HepG2 (cell line): ENCODE measurements around the gene TREH. TPM values are rescaled to one million over a fixed set of nuclear protein-coding genes. Genes with fewer than 3 reads are reported as not detected.
"Not testable (repeated sequence)": the region's sequence is repeated elsewhere in the genome, so short reads cannot be mapped to it uniquely, and the experiment has no call there.

Experiments used
- ATAC-seq: fragments of 200-7000 bp; cut with Tn5 transposase; 3 replicates; pipeline ENCODE4 v1.9.1; 2020; ENCODE audit warnings: mild to moderate bottlenecking, moderate library complexity
- BruUV-seq: library from RNA; stranded (reverse); fragments of 400-500 nt; replicated peaks from 2 replicates; lab custom pipeline; 2021; lab: Mats Ljungman, UMichigan
- CTCF ChIA-PET: fragments of 300-600 bp; formaldehyde crosslinking; extraction: SDS; loops from one replicate; lab custom pipeline; 2021; ENCODE audit warnings: low total read pairs, inconsistent platforms, low intra/inter-chr PET ratio; lab: Yijun Ruan, JAX
- POLR2A ChIA-PET: fragments of 350-600 bp; sonication (Branson Sonifier 250); formaldehyde crosslinking; loops from one replicate; lab custom pipeline; 2020; ENCODE audit warnings: antibody characterized with exemption, inconsistent platforms; lab: Yijun Ruan, JAX
- DNase-seq: peaks from one replicate; pipeline ENCODE4 v3.0.0-alpha.2; 2015; ENCODE audit warnings: low spot score
- FAIRE-seq: peaks from 3 replicates; lab custom pipeline; 2011; peaks lifted over from hg19 to GRCh38; lab: Jason Lieb, UNC
- H2AFZ ChIP-seq: one replicate; pipeline ENCODE4 v1.6.1; 2011; ENCODE audit warnings: low read length, inconsistent platforms
- H3K27ac ChIP-seq: fragments of 300-600 bp; 3 replicates; pipeline ENCODE4 v1.8.0; 2011; ENCODE audit warnings: mixed run types, mild to moderate bottlenecking, mixed read lengths, low read length, inconsistent platforms; ENCODE audit not compliant: insufficient read depth; ENCODE audit errors: extremely low read length
- H3K27me3 ChIP-seq, 2 experiments: fragments of 200-600 bp in 1 of 2; 2 replicates in 1 of 2; 3 replicates in 1 of 2; pipeline versions ENCODE4 v1.6.0 to v1.8.0; 2011; ENCODE audit warnings: low read length in 2 of 2, mild to moderate bottlenecking in 2 of 2, moderate library complexity in 2 of 2, inconsistent platforms in 1 of 2; ENCODE audit not compliant: insufficient read depth in 2 of 2, control insufficient read depth in 1 of 2
- H3K36me3 ChIP-seq, 2 experiments: fragments of 200-600 bp in 1 of 2; replicated peaks in 1 of 2; 2 replicates in 1 of 2; 3 replicates in 1 of 2; pipeline versions ENCODE4 v1.5.1 to v1.8.0; 2011; ENCODE audit warnings: low read length in 2 of 2, inconsistent platforms in 1 of 2; ENCODE audit not compliant: insufficient read depth in 2 of 2, control insufficient read depth in 1 of 2
- H3K4me1 ChIP-seq: 2 replicates; pipeline ENCODE4 v1.5.1; 2012; ENCODE audit warnings: low read length, inconsistent platforms; ENCODE audit not compliant: insufficient read depth
- H3K4me2 ChIP-seq: 2 replicates; pipeline ENCODE4 v1.6.0; 2011; ENCODE audit warnings: low read depth, low read length, inconsistent platforms
- H3K4me3 ChIP-seq, 3 experiments: fragments of 200-600 bp in 1 of 3; sonication (generic), shearing (Covaris generic) in 1 of 3; replicated peaks in 1 of 3; 2 replicates each; pipeline ENCODE4 v1.5.1; 2011 to 2016; ENCODE audit warnings: low read length in 3 of 3, inconsistent platforms in 2 of 3, low read depth in 2 of 3, mild to moderate bottlenecking in 2 of 3, control low read depth in 1 of 3, mixed read lengths in 1 of 3; ENCODE audit not compliant: insufficient read depth in 1 of 3
- H3K79me2 ChIP-seq: one replicate; pipeline ENCODE4 v1.6.1; 2011; ENCODE audit warnings: low read length, inconsistent platforms; ENCODE audit not compliant: insufficient read depth
- H3K9ac ChIP-seq: 2 replicates; pipeline ENCODE4 v1.6.0; 2011; ENCODE audit warnings: mild to moderate bottlenecking, low read depth, low read length, inconsistent platforms; ENCODE audit not compliant: insufficient read depth
- H3K9me3 ChIP-seq: 2 replicates; pipeline ENCODE4 v1.5.1; 2012; ENCODE audit warnings: mild to moderate bottlenecking, low read length
- H4K20me1 ChIP-seq: 2 replicates; pipeline ENCODE4 v1.6.0; 2011; ENCODE audit warnings: inconsistent platforms, mild to moderate bottlenecking, low read length, moderate library complexity; ENCODE audit not compliant: insufficient read depth
- WGBS: methylation state at CpG from one replicate; pipeline ENCODE4 v1.1.6; 2017; ENCODE audit warnings: low lambda C conversion rate; 5-methylcytosine and 5-hydroxymethylcytosine counted together
- in situ Hi-C: cut with HindIII; loops from 2 replicates; pipeline ENCODE4 v1.10.0; 2017; ENCODE audit warnings: low pct_unique_long_range_greater_than_20kb; ENCODE audit not compliant: extremely low pct_ligation_motif_present
- intact Hi-C: fragments of 100-400 bp; cut with micrococcal nuclease; formaldehyde crosslinking; loops from one replicate; pipeline ENCODE4 v1.10.0; 2022; ENCODE audit not compliant: unreplicated experiment
- polyA plus RNA-seq, 8 experiments: library from polyadenylated mRNA; depleted of rRNA in 3 of 8; stranded (reverse) in 7 of 8; unstranded in 1 of 8; fragments of >200 nt; fragmentation: Illumina TruSeq in 4 of 8; extraction: Trizol in 4 of 8; gene quantifications; 2 replicates each; pipeline versions ENCODE4 v1.2.1 to v1.2.3, GENCODE V29; 2011 to 2016; ENCODE audit warnings: low read depth in 4 of 8, missing spikeins in 1 of 8, mixed read lengths in 1 of 8; ENCODE audit not compliant: insufficient read depth in 1 of 8
- total RNA-seq, 5 experiments: library from RNA; depleted of rRNA; stranded (reverse); fragments of >200 nt; fragmentation: Illumina TruSeq; extraction: Trizol; gene quantifications; 2 replicates each; pipeline ENCODE4 v1.2.3, GENCODE V29; 2016; ENCODE audit warnings: low read depth in 1 of 5

The TREH gene
- total and polyA plus RNA-seq, 2 of the 13 experiments (the other 11 are each of a cell fraction or from before 2014, with no cell fraction given) = 0.53 to 0.86 TPM

GRCh38 chr11:118720740-118721139, 41.3 kb upstream of the TREH start:
- H2AFZ ChIP-seq, H3K4me2 ChIP-seq, H3K4me3 ChIP-seq, H3K27me3 ChIP-seq, DNase-seq, H4K20me1 ChIP-seq, H3K9ac ChIP-seq, H3K36me3 ChIP-seq, BruUV-seq, H3K79me2 ChIP-seq, FAIRE-seq, CTCF ChIA-PET, H3K27ac ChIP-seq, POLR2A ChIA-PET, ATAC-seq, intact Hi-C loops, in situ Hi-C loops, H3K4me1 ChIP-seq, H3K9me3 ChIP-seq: not testable (repeated sequence)
- 26% methylated on average over 9 of the region's 9 CpGs for WGBS

DNA sequence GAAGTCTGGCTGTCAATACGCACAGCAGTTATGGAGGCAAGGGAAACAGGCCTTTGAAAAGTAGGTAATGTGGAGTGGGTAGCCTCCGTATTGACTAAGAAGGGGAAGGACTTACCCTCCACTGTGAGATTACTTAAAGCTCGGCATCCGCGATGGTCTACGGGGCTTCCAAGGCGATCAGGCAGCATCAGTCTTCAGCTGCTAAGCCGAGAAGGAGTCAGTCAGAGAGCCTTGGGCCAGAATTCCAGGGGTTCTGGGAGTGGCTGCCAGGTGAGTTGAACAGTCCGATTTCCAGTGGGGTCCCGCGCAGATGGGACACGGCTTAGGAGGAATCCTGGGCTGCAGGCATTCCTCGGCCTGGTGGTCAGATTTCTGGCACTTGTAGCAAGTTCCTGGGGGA, 40.6 kb upstream of the TREH start:
- H3K4me3 ChIP-seq, H3K79me2 ChIP-seq, DNase-seq, H3K9me3 ChIP-seq, in situ Hi-C loops, BruUV-seq, H3K4me2 ChIP-seq, H3K9ac ChIP-seq, FAIRE-seq, POLR2A ChIA-PET, H2AFZ ChIP-seq, intact Hi-C loops, H3K27me3 ChIP-seq, CTCF ChIA-PET, H3K36me3 ChIP-seq, H3K27ac ChIP-seq, H4K20me1 ChIP-seq, ATAC-seq: not testable (repeated sequence)
- WGBS = 54% methylated on average over 6 of the region's 13 CpGs
- H3K4me1 ChIP-seq = peaks cover 10% of the 10 kb centered on the region

DNA sequence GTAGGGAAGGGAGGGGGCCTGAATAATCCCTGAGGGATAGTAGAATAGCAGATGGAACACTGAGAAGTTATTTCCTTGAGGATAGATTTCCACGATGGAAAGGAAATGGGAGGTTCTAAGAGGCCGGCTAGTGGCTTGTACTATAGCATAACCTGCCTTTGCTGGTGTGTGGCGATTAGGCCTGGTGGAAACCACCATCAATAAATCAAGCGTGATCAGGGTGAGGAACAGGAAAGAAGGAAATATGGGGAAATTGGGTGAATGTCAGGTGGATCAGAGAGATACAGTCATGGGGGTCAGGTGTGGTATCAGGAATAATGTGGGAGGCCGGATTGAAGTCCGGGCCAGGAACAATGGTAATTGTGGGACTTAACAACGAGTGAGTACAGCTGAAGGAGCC, 39.1 kb upstream of the TREH start:
- H3K79me2 ChIP-seq, intact Hi-C loops, H3K9me3 ChIP-seq, in situ Hi-C loops, ATAC-seq, H4K20me1 ChIP-seq, DNase-seq, FAIRE-seq, H3K9ac ChIP-seq, H3K27me3 ChIP-seq, H3K27ac ChIP-seq, H3K36me3 ChIP-seq, H3K4me2 ChIP-seq, CTCF ChIA-PET, POLR2A ChIA-PET, BruUV-seq, H2AFZ ChIP-seq, H3K4me3 ChIP-seq: not testable (repeated sequence)
- 51% methylated on average over 7 of the region's 7 CpGs for WGBS
- peaks cover 22% of the 10 kb centered on the region for H3K4me1 ChIP-seq

DNA sequence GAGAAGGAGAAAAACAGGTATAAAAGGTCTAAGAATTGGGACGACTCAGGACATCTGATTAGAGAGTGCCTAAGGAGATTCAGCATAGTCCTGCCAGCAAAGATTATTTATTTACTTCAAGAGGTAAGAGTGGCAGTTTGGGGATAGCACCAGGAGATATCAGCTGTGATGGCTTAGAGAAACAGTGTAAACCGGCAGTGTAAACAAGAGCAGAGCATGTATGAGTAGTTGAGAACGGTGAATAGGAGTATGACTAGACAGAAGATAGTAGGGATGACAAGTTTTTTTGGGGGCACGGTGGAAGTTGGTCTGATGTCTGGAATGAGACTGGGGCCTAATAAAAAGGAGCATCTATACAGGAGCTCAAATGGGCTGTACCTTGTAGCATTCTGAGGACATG, 38.3 kb upstream of the TREH start:
- H3K4me3 ChIP-seq, CTCF ChIA-PET, BruUV-seq, H3K36me3 ChIP-seq, intact Hi-C loops, H3K27me3 ChIP-seq, in situ Hi-C loops, H3K27ac ChIP-seq, H3K9ac ChIP-seq, DNase-seq, H3K4me2 ChIP-seq, FAIRE-seq, ATAC-seq, H3K79me2 ChIP-seq, H4K20me1 ChIP-seq, H3K9me3 ChIP-seq, POLR2A ChIA-PET, H2AFZ ChIP-seq: not testable (repeated sequence)
- WGBS = 1% methylated on average over 4 of the region's 4 CpGs
- peaks cover 22% of the 10 kb centered on the region for H3K4me1 ChIP-seq
